Trophoblast cell (in vitro differentiated cells and primary cell): ENCODE data around the gene ATAD3A.
A peak's percentile ranks its signal among the peaks of the same experiment; 100 is the strongest.
"Not testable (repeated sequence)": the region's sequence is repeated elsewhere in the genome, so short reads cannot be mapped to it uniquely, and the experiment has no call there.

Source experiments
- DNase-seq, 2 donors: peaks; one replicate each; pipeline ENCODE4 v3.0.0-alpha.2; 2016
- H2AFZ ChIP-seq: 2 replicates; pipeline ENCODE4 v1.6.1; 2013; ENCODE audit warnings: low read length, moderate library complexity, mild to moderate bottlenecking; ENCODE audit not compliant: insufficient read depth, poor library complexity
- H2AK5ac ChIP-seq: 2 replicates; pipeline ENCODE4 v1.6.1; 2013; ENCODE audit warnings: mild to moderate bottlenecking, low read length
- H2BK120ac ChIP-seq: 2 replicates; pipeline ENCODE4 v1.6.1; 2013; ENCODE audit warnings: low read length, mild to moderate bottlenecking, moderate library complexity; ENCODE audit not compliant: insufficient read depth, poor library complexity
- H2BK12ac ChIP-seq: 2 replicates; pipeline ENCODE4 v1.6.1; 2013; ENCODE audit warnings: mild to moderate bottlenecking, low read length, moderate library complexity
- H2BK5ac ChIP-seq: 2 replicates; pipeline ENCODE4 v1.6.1; 2013; ENCODE audit warnings: low read length, low read depth, moderate library complexity, mild to moderate bottlenecking; ENCODE audit not compliant: poor library complexity
- H3K14ac ChIP-seq: 2 replicates; pipeline ENCODE4 v1.6.1; 2013; ENCODE audit warnings: mild to moderate bottlenecking, low read length
- H3K18ac ChIP-seq: 2 replicates; pipeline ENCODE4 v1.6.1; 2013; ENCODE audit warnings: mild to moderate bottlenecking, low read length
- H3K23ac ChIP-seq: 2 replicates; pipeline ENCODE4 v1.6.1; 2013; ENCODE audit warnings: low read length
- H3K27ac ChIP-seq: 2 replicates; pipeline ENCODE4 v1.5.1; 2013; ENCODE audit warnings: low read depth, mild to moderate bottlenecking, inconsistent platforms, low read length, moderate library complexity
- H3K27me3 ChIP-seq: 2 replicates; pipeline ENCODE4 v1.6.1; 2013; ENCODE audit warnings: inconsistent platforms, mild to moderate bottlenecking, low read length, moderate library complexity; ENCODE audit not compliant: insufficient read depth
- H3K36me3 ChIP-seq, 2 experiments: 1 replicate in 1 of 2; 2 replicates in 1 of 2; pipeline ENCODE4 v1.6.1; 2013; ENCODE audit warnings: low read length in 2 of 2, mild to moderate bottlenecking in 2 of 2, moderate library complexity in 1 of 2; ENCODE audit not compliant: insufficient read depth in 2 of 2, control insufficient read depth in 1 of 2
- H3K4ac ChIP-seq: 2 replicates; pipeline ENCODE4 v1.6.1; 2013; ENCODE audit warnings: low read depth, mild to moderate bottlenecking, low read length, moderate library complexity
- H3K4me1 ChIP-seq, 2 experiments: 1 replicate in 1 of 2; 2 replicates in 1 of 2; pipeline ENCODE4 v1.6.1; 2013; ENCODE audit warnings: low read length in 2 of 2, mild to moderate bottlenecking in 2 of 2, moderate library complexity in 1 of 2; ENCODE audit not compliant: insufficient read depth in 2 of 2, control insufficient read depth in 1 of 2
- H3K4me2 ChIP-seq: 2 replicates; pipeline ENCODE4 v1.6.1; 2013; ENCODE audit warnings: inconsistent platforms, mild to moderate bottlenecking, low read length, moderate library complexity
- H3K4me3 ChIP-seq: 2 replicates; pipeline ENCODE4 v1.5.1; 2013; ENCODE audit warnings: mild to moderate bottlenecking, low read depth, low read length, inconsistent platforms
- H3K79me1 ChIP-seq: one replicate; pipeline ENCODE4 v1.6.1; 2013; ENCODE audit warnings: low read length
- H3K79me2 ChIP-seq: 2 replicates; pipeline ENCODE4 v1.6.1; 2013; ENCODE audit warnings: low read length, mild to moderate bottlenecking; ENCODE audit not compliant: control insufficient read depth, insufficient read depth, poor library complexity
- H3K9ac ChIP-seq: 2 replicates; pipeline ENCODE4 v1.6.1; 2013; ENCODE audit warnings: mild to moderate bottlenecking, low read length
- H3K9me3 ChIP-seq: 2 replicates; pipeline ENCODE4 v1.6.1; 2013; ENCODE audit warnings: low read depth, mild to moderate bottlenecking, control low read depth, inconsistent platforms, low read length; ENCODE audit not compliant: insufficient read depth
- H4K12ac ChIP-seq: 2 replicates; pipeline ENCODE4 v1.6.1; 2013; ENCODE audit warnings: low read depth, mild to moderate bottlenecking, low read length, moderate library complexity
- H4K8ac ChIP-seq: 2 replicates; pipeline ENCODE4 v1.6.1; 2013; ENCODE audit warnings: low read depth, mild to moderate bottlenecking, low read length, moderate library complexity
- H4K91ac ChIP-seq: one replicate; pipeline ENCODE4 v1.6.1; 2013; ENCODE audit warnings: low read depth, mild to moderate bottlenecking, low read length, moderate library complexity
- WGBS: extraction: QIAGEN DNeasy Blood & Tissue Kit; methylation state at CpG from one replicate; pipeline ENCODE4 v1.1.7; 2013; ENCODE audit warnings: missing lambda C conversion rate; ENCODE audit not compliant: insufficient read length, insufficient coverage; ENCODE audit errors: extremely low coverage; 5-methylcytosine and 5-hydroxymethylcytosine counted together

ATAD3A gene

DNA sequence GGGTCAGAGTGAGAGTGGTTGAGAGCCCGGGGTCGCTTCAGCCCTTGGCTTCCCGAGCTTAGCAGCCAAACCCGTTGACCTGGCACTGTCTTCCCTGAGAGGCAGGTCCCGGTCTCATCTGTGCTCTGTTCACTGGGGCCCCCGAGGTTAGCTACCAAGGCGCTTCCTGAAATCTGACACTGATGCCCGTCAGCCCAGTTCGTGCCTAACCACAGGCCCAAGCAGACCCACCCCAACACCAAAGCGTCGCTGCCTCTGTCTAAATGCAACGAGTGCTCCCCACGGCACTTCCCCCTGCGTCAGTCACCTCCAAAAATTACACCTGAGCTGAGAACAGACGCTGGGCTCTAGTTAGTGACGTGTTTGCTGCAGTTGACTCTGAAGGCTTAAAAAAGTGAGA is 2.4 kb downstream of the ATAD3A start:
- H3K4ac ChIP-seq, H3K79me2 ChIP-seq, H3K79me1 ChIP-seq, H3K27me3 ChIP-seq, H3K23ac ChIP-seq, H3K9ac ChIP-seq, H3K18ac ChIP-seq, H2AFZ ChIP-seq, H3K4me2 ChIP-seq, H3K4me3 ChIP-seq, H2BK5ac ChIP-seq, H3K14ac ChIP-seq, H3K4me1 ChIP-seq, H4K12ac ChIP-seq, H3K27ac ChIP-seq, DNase-seq, H2BK12ac ChIP-seq, H4K91ac ChIP-seq, H2AK5ac ChIP-seq, H4K8ac ChIP-seq, H2BK120ac ChIP-seq, H3K9me3 ChIP-seq: not testable (repeated sequence)
- peaks cover 26 to 29% of the 10 kb centered on the region in 2 experiments for H3K36me3 ChIP-seq
- WGBS: no CpG with 5 or more reads among the region's 16 CpGs

DNA sequence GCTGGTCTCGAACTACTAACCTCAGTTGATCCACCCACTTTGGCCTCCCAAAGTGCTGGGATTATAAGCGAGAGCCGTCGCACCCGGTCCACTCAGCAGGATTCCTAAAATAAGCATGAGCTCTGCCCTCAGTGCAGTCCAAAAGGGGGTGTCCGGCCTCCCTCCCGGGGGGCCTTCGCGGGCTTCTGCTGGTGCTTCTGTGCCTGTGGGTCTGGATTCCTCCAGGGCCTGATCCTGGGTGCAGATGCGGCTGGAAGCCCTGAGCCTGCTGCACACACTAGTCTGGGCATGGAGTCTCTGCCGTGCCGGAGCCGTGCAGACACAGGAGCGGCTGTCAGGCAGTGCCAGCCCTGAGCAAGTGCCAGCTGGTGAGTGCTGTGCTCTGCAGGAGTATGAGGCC is 5.0 kb downstream of the ATAD3A start:
- H4K8ac ChIP-seq, H2AFZ ChIP-seq, H4K91ac ChIP-seq, H2BK12ac ChIP-seq, H3K4me2 ChIP-seq, H3K23ac ChIP-seq, H3K4ac ChIP-seq, DNase-seq, H3K9me3 ChIP-seq, H3K4me3 ChIP-seq, H3K14ac ChIP-seq, H3K79me2 ChIP-seq, H2BK5ac ChIP-seq, H3K79me1 ChIP-seq, H2AK5ac ChIP-seq, H3K27ac ChIP-seq, H3K4me1 ChIP-seq, H4K12ac ChIP-seq, H3K9ac ChIP-seq, H3K27me3 ChIP-seq, H2BK120ac ChIP-seq, H3K18ac ChIP-seq: not testable (repeated sequence)
- WGBS: no CpG with 5 or more reads among the region's 14 CpGs
- peaks cover 45 to 49% of the 10 kb centered on the region in 2 experiments for H3K36me3 ChIP-seq

DNA sequence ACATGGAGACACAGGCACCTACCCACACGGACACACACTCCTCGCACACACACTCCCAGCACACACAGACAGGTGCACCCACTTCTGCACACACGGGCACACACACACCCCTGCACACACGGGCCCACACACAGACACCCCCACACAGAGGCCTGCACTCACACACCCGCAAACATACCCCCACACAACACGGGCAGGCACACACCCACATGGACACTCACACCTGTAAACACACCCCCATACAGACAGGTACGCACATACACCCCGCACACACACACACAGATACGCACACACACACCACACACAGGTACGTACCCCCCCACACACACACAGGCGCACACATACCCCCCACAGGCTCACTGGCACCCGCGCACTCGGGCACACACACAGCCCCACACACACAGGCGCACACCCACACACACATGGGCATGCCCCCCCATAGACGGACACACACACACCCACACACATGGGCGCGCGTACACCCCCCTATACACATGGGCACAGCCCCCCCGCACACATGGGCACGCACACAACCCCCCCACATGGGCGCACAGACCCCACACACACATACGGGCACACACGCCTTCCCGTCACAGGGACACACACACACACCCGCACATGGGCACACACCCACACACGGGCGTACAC is 6.1 kb downstream of the ATAD3A start:
- Histone ChIP-seq H2BK120ac (no peak overlapping the region), H3K14ac (no peak overlapping the region)
- no CpG with 5 or more reads among the region's 28 CpGs for WGBS

DNA sequence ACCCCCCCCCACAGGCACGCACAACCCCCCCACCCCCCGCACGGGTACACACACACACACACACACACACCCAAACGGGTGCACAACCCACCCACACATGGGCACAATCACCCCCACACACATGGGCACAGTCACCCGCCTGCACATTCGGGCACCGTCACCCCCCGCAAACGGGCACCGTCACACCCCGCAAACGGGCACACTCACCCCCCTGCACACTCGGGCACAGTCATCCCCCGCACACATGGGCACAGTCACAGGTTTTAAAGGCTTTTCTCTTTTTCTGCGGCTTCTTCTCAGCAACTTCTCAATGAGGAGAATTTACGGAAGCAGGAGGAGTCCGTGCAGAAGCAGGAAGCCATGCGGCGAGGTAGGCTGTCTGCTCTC is 6.7 kb downstream of the ATAD3A start:
- not testable (repeated sequence) for H4K91ac ChIP-seq, H2BK5ac ChIP-seq, H2AFZ ChIP-seq, H3K79me2 ChIP-seq, H3K79me1 ChIP-seq, H4K8ac ChIP-seq, H3K9ac ChIP-seq, H3K27ac ChIP-seq, H3K27me3 ChIP-seq, DNase-seq, H2BK12ac ChIP-seq, H3K9me3 ChIP-seq, H2AK5ac ChIP-seq, H2BK120ac ChIP-seq, H3K4me3 ChIP-seq, H3K18ac ChIP-seq, H3K14ac ChIP-seq, H4K12ac ChIP-seq, H3K23ac ChIP-seq, H3K4me2 ChIP-seq, H3K4me1 ChIP-seq, H3K4ac ChIP-seq
- WGBS: no CpG with 5 or more reads among the region's 19 CpGs
- H3K36me3 ChIP-seq: peaks cover 54 to 56% of the 10 kb centered on the region in 2 experiments

More for the DNA sequence above, 6.1 kb downstream of the ATAD3A start:
- Histone ChIP-seq H4K12ac (no peak overlapping the region), H3K27ac (no peak overlapping the region), H3K79me2 (no peaks in the 10 kb centered on the region), H3K4ac (no peak overlapping the region), H3K4me1 (no peaks in the 10 kb centered on the region), H3K27me3 (no peaks in the 10 kb centered on the region), H3K79me1 (no peaks in the 10 kb centered on the region), H4K91ac (no peak overlapping the region), H2BK12ac (no peak overlapping the region), H3K36me3 (peaks cover 50 to 51% of the 10 kb centered on the region in 2 experiments), H3K18ac (no peak overlapping the region), H2AFZ (no peak overlapping the region), H3K4me2 (no peak overlapping the region), H3K23ac (no peak overlapping the region), H3K4me3 (peak overlapping the region; percentile 30), H4K8ac (no peak overlapping the region), H2AK5ac (no peak overlapping the region), H3K9ac (no peak overlapping the region), H2BK5ac (no peak overlapping the region), H3K9me3 (peaks cover 5% of the 10 kb centered on the region)
- no peak for DNase-seq
